T-helper 1 cell treated with Interleukin-12 subunit alpha and Interleukin-12 subunit beta and Interleukin-4 antibody, amounts not matched to agents 30 ng/mL and 1 ng/mL, for 36 hours (primary cell): ENCODE data around the gene PLEKHA8. TPM values are rescaled to one million over a fixed set of nuclear protein-coding genes. Genes with fewer than 3 reads are reported as not detected.

ENCODE experiments used
- total RNA-seq: library from RNA; stranded (reverse); gene quantifications from 2 replicates; pipeline ENCODE4 v1.2.3, GENCODE V29; 2022

PLEKHA8 gene
- total RNA-seq, 1 donor from 2014 or later: 7.1 TPM

Other genes with a start within 250 kb of the PLEKHA8 start
- not detected in 2 replicates for gene WIPF3, start 221.9 kb upstream of the PLEKHA8 start, total RNA-seq
- gene SCRN1, start 38.6 kb upstream of the PLEKHA8 start, total RNA-seq: 1.0 TPM in 2 replicates
- gene FKBP14, start 1.7 kb upstream of the PLEKHA8 start, total RNA-seq: 8.4 and 8.9 TPM in 2 replicates
- gene MTURN, start 106.6 kb downstream of the PLEKHA8 start, total RNA-seq: 1.1 and 1.5 TPM in 2 replicates